HG03139 (cell line): ENCODE results near the gene GRIK3.
"Not testable (repeated sequence)": the region's sequence is repeated elsewhere in the genome, so short reads cannot be mapped to it uniquely, and the experiment has no call there.

Experiments
- ATAC-seq: cut with Tn5 transposase; IDR thresholded peaks from one replicate; pipeline ENCODE4 v1.9.1; 2021; ENCODE audit not compliant: unreplicated experiment

GRIK3 gene

DNA sequence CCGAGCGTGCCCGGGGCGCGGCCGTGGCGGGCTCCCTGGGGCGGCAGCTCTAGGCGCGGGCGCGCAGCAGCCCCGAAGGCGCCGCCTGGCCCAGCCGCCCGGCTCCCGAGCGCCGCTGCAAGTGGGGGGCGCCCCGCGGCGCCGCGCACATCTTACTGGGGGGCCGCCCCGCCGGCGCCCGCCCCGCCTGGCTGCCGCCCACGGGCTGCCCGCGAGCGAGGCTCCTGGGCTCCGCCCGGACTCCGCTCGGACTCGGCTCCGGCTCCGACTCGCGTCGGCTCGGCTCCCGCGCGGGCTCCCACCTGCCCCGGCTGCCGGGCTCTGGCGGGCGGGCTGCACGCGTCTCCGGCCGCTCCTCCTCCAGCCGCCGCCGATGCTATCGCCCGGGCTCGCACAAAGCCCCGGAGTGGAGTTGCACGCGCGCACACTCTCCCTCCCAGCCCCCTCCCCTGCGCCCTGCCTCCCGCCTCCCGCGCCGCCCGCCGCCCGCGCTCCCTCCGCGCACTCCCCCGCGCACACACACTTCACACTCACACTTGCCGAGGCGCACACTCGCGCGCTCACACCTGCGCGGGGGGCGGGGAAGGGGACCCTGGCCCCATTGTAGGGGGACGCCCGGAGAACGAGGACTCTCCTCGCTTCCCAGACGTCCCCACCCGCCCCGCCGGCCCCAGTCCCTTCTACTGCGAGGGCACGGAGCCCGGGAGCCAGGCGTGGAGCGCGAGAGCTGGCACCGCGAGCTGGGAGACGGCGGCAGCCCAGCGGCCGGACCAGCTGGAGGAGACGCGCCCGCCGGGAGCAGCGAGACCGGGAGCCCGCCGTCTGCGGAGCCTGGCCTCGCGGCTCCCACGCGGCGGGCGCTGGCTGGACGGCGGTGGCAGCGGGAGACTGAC is at the start of gene GRIK3:
TSS of gene GRIK3 (minus strand) at position 395 of the 893 bp plus-strand sequence. CDS start 407 bp downstream, outside the sequence.
- no peak for ATAC-seq

DNA sequence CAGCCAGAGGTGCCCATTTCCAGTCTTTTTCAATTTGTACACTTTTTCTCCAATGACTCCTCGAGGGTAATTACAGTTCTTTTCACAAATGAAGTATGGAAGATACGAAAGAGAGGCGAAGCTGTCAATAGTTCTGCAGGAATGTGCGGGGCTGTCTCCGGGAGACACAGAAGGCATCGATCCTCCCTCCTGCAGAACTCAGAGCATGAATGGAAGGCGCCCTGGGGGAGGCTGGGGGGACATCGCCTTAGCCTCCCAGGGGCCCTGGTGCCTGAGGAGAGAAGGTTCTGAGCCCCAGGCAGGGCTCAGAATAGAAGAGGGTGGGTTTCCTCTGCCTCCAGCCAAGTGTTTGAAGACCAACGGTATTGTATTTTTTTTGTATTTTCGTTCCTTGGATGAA is 49.7 kb upstream of the GRIK3 start:
- ATAC-seq, result no peak

GRCh38 chr1:37083603-37084002 is 49.3 kb upstream of the GRIK3 start:
- no peak for ATAC-seq

DNA sequence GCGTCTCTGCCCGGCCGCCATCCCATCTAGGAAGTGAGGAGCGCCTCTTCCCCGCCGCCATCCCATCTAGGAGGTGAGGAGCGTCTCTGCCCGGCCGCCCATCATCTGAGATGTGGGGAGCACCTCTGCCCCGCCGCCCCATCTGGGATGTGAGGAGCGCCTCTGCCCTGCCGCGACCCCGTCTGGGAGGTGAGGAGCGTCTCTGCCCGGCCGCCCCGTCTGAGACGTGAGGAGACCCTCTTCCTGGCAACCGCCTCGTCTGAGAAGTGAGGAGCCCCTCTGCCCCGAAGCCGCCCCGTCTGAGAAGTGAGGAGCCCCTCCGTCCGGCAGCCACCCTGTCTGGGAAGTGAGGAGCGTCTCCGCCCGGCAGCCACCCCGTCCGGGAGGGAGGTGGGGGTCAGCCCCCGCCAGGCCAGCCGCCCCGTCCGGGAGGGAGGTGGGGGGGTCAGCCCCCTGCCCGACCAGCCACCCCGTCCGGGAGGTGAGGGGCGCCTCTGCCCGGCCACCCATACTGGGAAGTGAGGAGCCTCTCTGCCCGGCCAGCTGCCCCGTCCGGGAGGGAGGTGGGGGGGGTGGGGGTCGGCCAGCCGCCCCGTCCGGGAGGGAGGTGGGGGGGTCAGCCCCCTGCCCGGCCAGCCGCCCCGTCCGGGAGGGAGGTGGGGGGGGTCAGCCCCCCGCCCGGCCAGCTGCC is 46.1 kb upstream of the GRIK3 start:
- ATAC-seq, result not testable (repeated sequence)

DNA sequence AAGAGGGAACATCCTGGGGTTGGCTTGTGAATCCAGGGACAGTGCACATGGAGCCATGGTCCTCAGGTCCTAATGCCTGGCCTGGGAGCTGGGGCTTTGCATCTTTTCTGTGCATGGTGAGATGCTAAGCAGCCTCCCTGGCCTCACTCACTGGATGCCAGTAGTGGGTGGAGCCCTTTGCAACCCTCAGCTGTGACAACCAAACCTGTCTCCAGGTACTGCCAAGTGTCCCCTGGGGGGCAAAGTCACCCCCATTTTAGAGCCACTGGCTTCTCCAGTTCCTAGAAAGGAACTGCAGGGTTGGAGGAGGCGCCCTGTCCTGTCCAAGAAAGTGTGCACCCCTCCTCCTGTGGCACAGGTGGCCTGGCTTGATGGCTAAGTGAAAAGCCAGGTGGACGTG is 44.6 kb upstream of the GRIK3 start:
- ATAC-seq, result no peak

DNA sequence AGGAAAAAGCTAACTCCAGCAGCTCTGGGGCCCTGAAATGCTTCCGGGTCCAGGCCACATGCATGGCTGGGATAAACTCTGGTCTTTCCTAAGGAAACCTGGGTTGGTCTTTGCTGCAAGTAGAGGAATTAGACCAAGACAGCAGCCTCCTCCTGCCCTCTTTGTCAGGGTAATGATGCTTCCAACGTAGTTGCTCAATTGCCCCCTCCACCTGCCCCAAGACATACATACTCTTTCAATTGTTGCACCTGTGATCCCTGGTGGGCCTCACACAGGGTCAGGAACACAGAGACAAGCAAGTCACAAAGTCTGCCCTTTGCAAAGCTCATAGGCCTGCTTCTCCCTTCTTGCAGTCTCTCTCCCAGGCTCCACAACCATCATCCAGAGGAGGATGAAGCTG is 41.9 kb upstream of the GRIK3 start:
- ATAC-seq, result no peak

DNA sequence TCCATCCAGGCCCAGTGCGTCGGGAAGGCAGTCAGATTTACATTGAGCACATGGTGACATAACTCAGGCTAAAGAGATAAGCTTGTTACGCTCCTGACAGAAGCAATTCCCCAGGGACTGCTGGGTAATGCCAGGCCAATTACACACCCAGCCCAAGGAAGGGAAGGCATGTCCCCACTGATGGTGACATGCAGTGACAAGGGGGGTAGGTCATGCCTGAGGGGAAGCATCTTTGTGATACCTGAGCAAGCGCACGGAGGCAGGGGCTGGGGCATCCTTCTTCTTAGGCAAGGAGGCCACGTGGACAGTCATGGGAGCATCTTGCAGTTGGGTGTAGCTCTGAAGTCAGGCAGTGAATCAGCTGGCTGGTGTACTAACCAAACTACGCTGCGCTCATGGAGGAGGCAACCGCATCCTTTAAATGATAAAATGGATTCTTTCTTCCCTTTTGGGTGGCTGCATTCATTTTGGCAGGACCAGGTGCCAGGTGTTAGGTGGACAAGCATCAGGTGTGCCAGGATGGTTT is 39.6 kb upstream of the GRIK3 start:
- no peak for ATAC-seq

- ATAC-seq, result no peak
Measured at GRCh38 chr1:37073152-37073853, 39.0 kb upstream of the GRIK3 start.

- ATAC-seq, result no peak
Measured at GRCh38 chr1:37071829-37072228, 37.5 kb upstream of the GRIK3 start.

- no peak for ATAC-seq
Measured at GRCh38 chr1:37070126-37070525, 35.8 kb upstream of the GRIK3 start.

- ATAC-seq, result no peak
Measured at GRCh38 chr1:37069406-37069805, 35.1 kb upstream of the GRIK3 start.

GRCh38 chr1:37068897-37069296 is 34.6 kb upstream of the GRIK3 start:
- ATAC-seq, result no peak

DNA sequence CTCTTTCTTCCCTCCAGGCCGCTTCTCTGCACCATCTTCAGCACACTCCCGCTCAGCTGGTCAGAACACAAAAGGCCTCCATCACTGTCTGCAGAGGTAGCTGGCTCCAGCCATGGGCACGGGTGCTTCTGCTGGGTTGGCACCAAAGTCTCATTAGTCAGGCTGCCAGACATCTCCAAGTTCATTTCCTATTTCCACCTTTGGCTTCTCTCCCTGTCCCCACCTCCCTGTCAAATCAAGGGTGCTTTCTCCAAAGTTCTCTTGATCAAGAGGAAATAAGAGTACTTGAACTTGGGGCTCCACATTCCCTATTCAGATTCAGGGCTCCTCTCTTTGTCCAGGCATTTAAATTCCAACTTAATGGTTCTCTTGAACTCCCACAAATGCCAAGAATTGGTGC is 33.9 kb upstream of the GRIK3 start:
- ATAC-seq, result no peak

DNA sequence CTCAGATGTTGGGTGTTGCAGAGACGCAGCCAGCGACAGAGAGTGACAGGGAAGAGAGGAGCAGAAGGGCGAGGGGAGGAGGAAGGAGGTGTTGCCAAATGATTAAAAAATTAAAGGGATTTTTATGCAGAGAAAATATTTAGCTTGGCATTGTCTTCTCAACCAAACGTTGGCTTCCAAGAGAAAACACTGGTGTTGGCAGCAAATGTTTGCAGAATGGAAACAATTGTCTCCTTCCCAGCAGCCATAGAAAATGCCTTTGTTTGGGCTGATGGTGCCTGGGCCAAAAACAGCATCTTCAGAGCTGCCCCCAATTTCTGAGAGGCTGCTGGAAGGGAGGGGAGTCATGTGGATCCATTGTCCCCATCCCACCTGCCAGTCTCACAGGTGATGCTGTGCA is 29.7 kb upstream of the GRIK3 start:
- ATAC-seq, result no peak

GRCh38 chr1:37059346-37059745 is 25.0 kb upstream of the GRIK3 start:
- no peak for ATAC-seq

DNA sequence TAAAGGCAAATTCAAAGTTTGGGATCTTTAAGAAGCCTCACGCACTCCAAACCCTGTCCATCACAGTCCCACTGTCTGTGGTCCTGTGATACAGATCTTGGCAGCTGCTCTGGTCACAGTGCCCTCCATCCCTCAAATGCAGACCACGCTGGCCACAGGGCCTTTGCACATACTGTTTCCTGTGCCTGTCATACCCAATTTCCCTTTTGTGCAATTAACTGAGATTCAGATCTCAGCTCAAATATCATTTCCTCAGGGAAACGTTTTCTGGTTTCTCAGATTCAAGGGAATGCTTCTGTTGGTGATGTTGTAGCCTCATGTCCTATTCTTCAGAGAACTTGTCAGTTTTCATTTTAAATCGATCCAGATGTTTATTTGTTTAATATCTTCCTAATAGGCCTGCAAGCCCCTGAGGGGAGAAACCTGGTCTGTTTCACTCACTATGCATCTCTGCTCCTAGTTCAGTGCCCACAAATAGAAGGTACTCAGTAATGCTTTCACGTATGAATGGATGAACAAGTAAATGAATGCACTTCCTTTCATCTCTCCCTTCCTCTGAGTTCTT is 24.2 kb upstream of the GRIK3 start:
- no peak for ATAC-seq

DNA sequence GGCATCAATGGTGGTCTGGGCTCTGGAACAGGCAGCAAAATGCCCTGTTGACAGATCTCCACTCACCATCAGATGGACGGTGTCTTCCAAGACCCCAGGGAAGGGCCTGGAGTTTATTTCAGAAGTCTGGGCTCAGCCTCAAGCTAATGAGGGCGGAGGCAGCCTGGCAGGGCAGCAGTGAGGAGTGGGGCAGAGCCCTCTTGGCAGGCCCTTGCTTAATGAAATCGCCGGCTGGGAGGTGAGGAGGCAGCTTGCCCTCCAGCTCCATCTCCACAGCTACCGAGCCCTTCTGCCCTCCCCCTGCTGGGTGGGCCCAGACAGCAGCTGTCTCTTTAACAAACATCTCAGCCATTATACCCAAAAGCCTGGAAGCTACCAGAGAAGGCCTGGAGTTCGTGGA is 22.0 kb upstream of the GRIK3 start:
- ATAC-seq, result no peak

GRCh38 chr1:37055631-37056030 is 21.3 kb upstream of the GRIK3 start:
- no peak for ATAC-seq

GRCh38 chr1:37053173-37053572 is 18.9 kb upstream of the GRIK3 start:
- no peak for ATAC-seq

- ATAC-seq, result no peak
Measured at GRCh38 chr1:37052120-37052519, 17.8 kb upstream of the GRIK3 start.

GRCh38 chr1:37051346-37051745 is 17.0 kb upstream of the GRIK3 start:
- no peak for ATAC-seq
